OCI-LY1 (cell line): Measurements from ENCODE around the gene GPR37L1.
A peak's percentile ranks its signal among the peaks of the same experiment; 100 is the strongest.

Experiments
- H2AFZ ChIP-seq: fragments of 200-600 bp; sonication (generic), shearing (Covaris generic); 2 replicates; pipeline ENCODE4 v1.6.0; 2014; ENCODE audit warnings: antibody characterized with exemption, mild to moderate bottlenecking, low read length
- H3F3A ChIP-seq: fragments of 200-600 bp; sonication (generic), shearing (Covaris generic); 2 replicates; pipeline ENCODE4 v1.6.0; 2014; ENCODE audit warnings: mild to moderate bottlenecking, antibody characterized with exemption, low read length, moderate library complexity; ENCODE audit not compliant: insufficient read depth
- H3K27ac ChIP-seq: fragments of 200-600 bp; sonication (generic); 2 replicates; pipeline ENCODE4 v1.5.1; 2014; ENCODE audit warnings: low read length, mixed run types, mild to moderate bottlenecking, low read depth; ENCODE audit not compliant: poor library complexity, severe bottlenecking
- H3K27me3 ChIP-seq: fragments of 200-600 bp; sonication (generic); 2 replicates; pipeline ENCODE4 v1.6.0; 2014; ENCODE audit warnings: antibody characterized with exemption, mild to moderate bottlenecking, low read length, moderate library complexity; ENCODE audit not compliant: insufficient read depth
- H3K36me3 ChIP-seq: fragments of 200-600 bp; sonication (generic); 2 replicates; pipeline ENCODE4 v1.6.1; 2014; ENCODE audit warnings: mild to moderate bottlenecking, antibody characterized with exemption, low read length, moderate library complexity, mixed read lengths; ENCODE audit not compliant: insufficient read depth
- H3K4me1 ChIP-seq: fragments of 200-600 bp; sonication (generic); 2 replicates; pipeline ENCODE4 v1.5.1; 2014; ENCODE audit warnings: mild to moderate bottlenecking, low read length, moderate library complexity; ENCODE audit not compliant: insufficient read depth, severe bottlenecking
- H3K4me2 ChIP-seq: fragments of 200-600 bp; sonication (generic), shearing (Covaris generic); 2 replicates; pipeline ENCODE4 v1.6.1; 2014; ENCODE audit warnings: low read length
- H3K4me3 ChIP-seq: fragments of 200-600 bp; sonication (generic); 2 replicates; pipeline ENCODE4 v1.5.1; 2014; ENCODE audit warnings: low read length, low read depth, mild to moderate bottlenecking, mixed read lengths; ENCODE audit not compliant: poor library complexity, severe bottlenecking
- H3K79me2 ChIP-seq: fragments of 200-600 bp; shearing (Covaris generic); 2 replicates; pipeline ENCODE4 v1.6.1; 2016; ENCODE audit warnings: mixed run types, low read length, mixed read lengths; ENCODE audit not compliant: insufficient read depth
- H3K9ac ChIP-seq: fragments of 200-600 bp; sonication (generic), shearing (Covaris generic); 2 replicates; pipeline ENCODE4 v1.6.1; 2014; ENCODE audit warnings: mild to moderate bottlenecking, low read length, mixed read lengths
- H3K9me2 ChIP-seq: fragments of 200-600 bp; sonication (generic), shearing (Covaris generic); 2 replicates; pipeline ENCODE4 v1.6.1; 2014; ENCODE audit warnings: low read depth, mild to moderate bottlenecking, low read length, mixed read lengths
- H3K9me3 ChIP-seq: fragments of 200-600 bp; shearing (Covaris generic); 2 replicates; pipeline ENCODE4 v1.6.1; 2014; ENCODE audit warnings: low read length, mixed read lengths
- H4K20me1 ChIP-seq: fragments of 200-600 bp; sonication (generic), shearing (Covaris generic); 2 replicates; pipeline ENCODE4 v1.6.0; 2016; ENCODE audit warnings: mild to moderate bottlenecking, low read length; ENCODE audit not compliant: insufficient read depth
- EZH2 ChIP-seq: fragments of 200-600 bp; sonication (generic), shearing (Covaris generic); IDR thresholded peaks from 2 replicates; pipeline ENCODE4 v1.8.0; 2017; ENCODE audit warnings: borderline replicate concordance, mixed run types, mild to moderate bottlenecking, antibody characterized with exemption, low read length, moderate library complexity, mixed read lengths
- TF ChIP-seq, protein P1 (sequence below): fragments of 200-600 bp; sonication (generic), shearing (Covaris generic); IDR thresholded peaks from 2 replicates; pipeline ENCODE4 v1.5.1; 2017; ENCODE audit warnings: mild to moderate bottlenecking, antibody characterized with exemption, low read length, moderate library complexity, mixed read lengths

The GPR37L1 gene

DNA sequence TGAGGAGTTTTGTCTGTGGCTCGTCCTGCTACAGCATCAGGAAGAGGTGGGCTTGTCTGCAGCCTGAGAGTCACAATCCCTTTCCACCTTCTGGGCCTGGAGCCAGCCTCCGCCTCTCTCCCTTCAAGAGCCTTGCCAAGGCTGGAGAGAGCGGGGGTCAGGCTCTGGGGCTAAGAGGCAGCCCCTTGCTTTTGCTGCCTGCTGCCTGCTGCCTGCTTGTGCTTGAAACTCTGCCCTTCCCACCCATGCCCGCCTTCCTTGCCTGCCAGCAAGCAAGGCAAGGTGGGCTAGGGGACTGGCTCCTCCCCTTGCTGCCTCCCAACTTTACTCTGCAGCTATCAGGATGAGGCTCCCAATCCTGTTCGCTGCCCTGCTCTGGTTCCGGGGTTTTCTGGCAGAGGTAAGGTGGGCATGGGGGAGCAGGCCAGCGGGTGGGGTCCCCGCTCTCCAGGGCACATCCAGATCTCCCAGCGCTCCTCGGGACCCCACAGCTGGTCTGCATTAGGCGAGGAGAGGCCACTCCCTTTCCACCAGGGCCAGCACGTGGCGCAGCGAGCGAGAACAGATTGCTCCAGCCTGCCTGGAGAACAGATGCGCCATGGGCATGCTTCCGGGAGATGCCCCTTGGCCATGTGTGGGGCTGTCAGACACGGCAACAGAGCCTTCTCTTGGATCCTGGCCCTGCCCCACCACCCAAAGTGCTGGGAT, 45.1 kb downstream of the GPR37L1 start:
- TF ChIP-seq EZH2 = no peak
- TF ChIP-seq, protein P1, sequence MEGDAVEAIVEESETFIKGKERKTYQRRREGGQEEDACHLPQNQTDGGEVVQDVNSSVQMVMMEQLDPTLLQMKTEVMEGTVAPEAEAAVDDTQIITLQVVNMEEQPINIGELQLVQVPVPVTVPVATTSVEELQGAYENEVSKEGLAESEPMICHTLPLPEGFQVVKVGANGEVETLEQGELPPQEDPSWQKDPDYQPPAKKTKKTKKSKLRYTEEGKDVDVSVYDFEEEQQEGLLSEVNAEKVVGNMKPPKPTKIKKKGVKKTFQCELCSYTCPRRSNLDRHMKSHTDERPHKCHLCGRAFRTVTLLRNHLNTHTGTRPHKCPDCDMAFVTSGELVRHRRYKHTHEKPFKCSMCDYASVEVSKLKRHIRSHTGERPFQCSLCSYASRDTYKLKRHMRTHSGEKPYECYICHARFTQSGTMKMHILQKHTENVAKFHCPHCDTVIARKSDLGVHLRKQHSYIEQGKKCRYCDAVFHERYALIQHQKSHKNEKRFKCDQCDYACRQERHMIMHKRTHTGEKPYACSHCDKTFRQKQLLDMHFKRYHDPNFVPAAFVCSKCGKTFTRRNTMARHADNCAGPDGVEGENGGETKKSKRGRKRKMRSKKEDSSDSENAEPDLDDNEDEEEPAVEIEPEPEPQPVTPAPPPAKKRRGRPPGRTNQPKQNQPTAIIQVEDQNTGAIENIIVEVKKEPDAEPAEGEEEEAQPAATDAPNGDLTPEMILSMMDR = no peak
- Histone ChIP-seq H3K9ac (no peak overlapping the region), H3K9me3 (no peaks in the 10 kb centered on the region), H3K36me3 (0 out of 2 replicates have a peak, but pooled peaks cover 4% of the 10 kb centered on the region), H3F3A (no peaks in the 10 kb centered on the region), H2AFZ (no peak overlapping the region), H3K4me2 (no peak overlapping the region), H3K4me1 (peaks cover 11% of the 10 kb centered on the region), H3K79me2 (no peaks in the 10 kb centered on the region), H4K20me1 (no peaks in the 10 kb centered on the region), H3K9me2 (no peaks in the 10 kb centered on the region), H3K4me3 (no peak overlapping the region), H3K27ac (no peak overlapping the region), H3K27me3 (no peaks in the 10 kb centered on the region)

DNA sequence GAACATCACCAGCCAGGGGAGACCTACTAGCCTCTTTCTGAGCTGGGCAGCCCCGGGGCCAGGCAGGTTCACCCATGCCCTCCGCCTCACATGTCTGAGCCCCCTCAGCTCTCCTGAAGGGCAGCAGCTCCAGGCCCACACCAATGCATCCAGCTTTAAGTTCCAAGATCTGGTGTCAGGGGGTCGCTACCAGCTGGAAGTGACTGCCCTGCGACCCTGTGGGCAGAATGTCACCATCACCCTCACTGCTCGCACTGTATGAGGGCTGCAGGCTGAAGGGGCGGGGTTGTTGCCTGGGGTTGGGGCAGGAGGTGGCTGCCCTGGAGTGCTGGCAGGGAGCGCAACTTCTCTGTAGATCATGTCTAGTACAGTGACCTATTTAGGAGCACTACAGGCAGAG, 46.1 kb downstream of the GPR37L1 start:
- no peak overlapping the region for H3K27ac ChIP-seq
- no peak overlapping the region for H2AFZ ChIP-seq
- 0 out of 2 replicates have a peak, but pooled peaks cover 4% of the 10 kb centered on the region for H3K36me3 ChIP-seq
- TF ChIP-seq EZH2 = no peak
- TF ChIP-seq, protein P1 = no peak
- H4K20me1 ChIP-seq = no peaks in the 10 kb centered on the region
- no peak overlapping the region for H3K4me3 ChIP-seq
- no peak overlapping the region for H3K4me2 ChIP-seq
- no peaks in the 10 kb centered on the region for H3K9me2 ChIP-seq
- H3K9me3 ChIP-seq = no peaks in the 10 kb centered on the region
- no peaks in the 10 kb centered on the region for H3K79me2 ChIP-seq
- H3K27me3 ChIP-seq = no peaks in the 10 kb centered on the region
- peaks cover 8% of the 10 kb centered on the region for H3K4me1 ChIP-seq
- H3K9ac ChIP-seq = no peak overlapping the region
- H3F3A ChIP-seq = no peaks in the 10 kb centered on the region

DNA sequence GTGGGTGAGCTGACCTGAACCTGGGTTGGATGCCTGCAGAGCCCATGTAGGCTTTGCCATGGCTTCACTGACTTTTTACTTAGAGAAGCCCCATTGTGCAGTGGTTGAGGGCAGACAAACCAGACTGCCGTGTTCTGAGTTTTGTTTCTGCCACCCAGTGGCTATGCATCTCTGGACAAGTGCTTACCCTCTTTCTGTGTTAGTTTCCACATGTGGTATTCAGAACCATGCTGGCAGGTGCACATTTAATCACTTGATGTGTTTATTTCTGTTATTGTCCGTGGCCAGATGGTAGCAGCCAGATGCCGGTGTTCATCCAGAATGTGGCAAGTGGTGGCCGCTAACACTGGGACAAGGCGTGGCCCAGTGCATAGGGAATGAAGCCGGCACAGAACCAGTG, 48.0 kb downstream of the GPR37L1 start:
- no peaks in the 10 kb centered on the region for H3F3A ChIP-seq
- no peak overlapping the region for H3K27ac ChIP-seq
- no peaks in the 10 kb centered on the region for H3K79me2 ChIP-seq
- H4K20me1 ChIP-seq = no peaks in the 10 kb centered on the region
- no peaks in the 10 kb centered on the region for H3K27me3 ChIP-seq
- H3K36me3 ChIP-seq = no peaks in the 10 kb centered on the region
- no peak overlapping the region for H3K9ac ChIP-seq
- H3K4me3 ChIP-seq = no peak overlapping the region
- H3K4me2 ChIP-seq = no peak overlapping the region
- no peaks in the 10 kb centered on the region for H3K9me2 ChIP-seq
- H2AFZ ChIP-seq = no peak overlapping the region
- no peak for TF ChIP-seq EZH2
- TF ChIP-seq, protein P1 = peak; percentile 30; the same call in 1 of the 2 replicates
- peaks cover 3% of the 10 kb centered on the region for H3K4me1 ChIP-seq
- no peaks in the 10 kb centered on the region for H3K9me3 ChIP-seq
